GM18505 (cell line): ENCODE results near the gene HOXB8.

Source experiments
- ATAC-seq: cut with Tn5 transposase; IDR thresholded peaks from one replicate; pipeline ENCODE4 v1.9.1; 2021; ENCODE audit not compliant: unreplicated experiment
- POLR2A ChIP-seq: IDR thresholded peaks from 4 replicates; pipeline ENCODE4 v1.6.1; 2011; ENCODE audit warnings: borderline replicate concordance; ENCODE audit not compliant: insufficient read depth, insufficient read length; ENCODE audit errors: extremely low read depth

The HOXB8 gene

GRCh38 chr17:48569674-48570324 is 45.3 kb downstream of the HOXB8 start:
- ATAC-seq, result no peak

GRCh38 chr17:48569240-48569582 is 45.9 kb downstream of the HOXB8 start:
- no peak for TF ChIP-seq POLR2A
- no peak for ATAC-seq

More at GRCh38 chr17:48569674-48570324, 45.3 kb downstream of the HOXB8 start:
- no peak for TF ChIP-seq POLR2A

GRCh38 chr17:48568499-48569239 is 46.4 kb downstream of the HOXB8 start:
- no peak for TF ChIP-seq POLR2A
- ATAC-seq, result no peak

GRCh38 chr17:48567646-48568354 is 47.3 kb downstream of the HOXB8 start:
- no peak for TF ChIP-seq POLR2A

GRCh38 chr17:48567209-48567608 is 47.9 kb downstream of the HOXB8 start:
- TF ChIP-seq POLR2A, result no peak
- ATAC-seq, result no peak

More at GRCh38 chr17:48567646-48568354, 47.3 kb downstream of the HOXB8 start:
- no peak for ATAC-seq

- TF ChIP-seq POLR2A, result no peak
- ATAC-seq, result no peak
These were observed 48.4 kb downstream of the HOXB8 start for GRCh38 chr17:48566717-48567116.

- TF ChIP-seq POLR2A, result no peak
- ATAC-seq, result no peak
These were observed 49.0 kb downstream of the HOXB8 start for GRCh38 chr17:48565925-48566710.

GRCh38 chr17:48565022-48565554 is 50.0 kb downstream of the HOXB8 start:
- no peak for ATAC-seq
- TF ChIP-seq POLR2A, result no peak

GRCh38 chr17:48564188-48565021 is 50.7 kb downstream of the HOXB8 start:
- TF ChIP-seq POLR2A, result no peak
- no peak for ATAC-seq

GRCh38 chr17:48563867-48564187 is 51.3 kb downstream of the HOXB8 start:
- no peak for ATAC-seq
- no peak for TF ChIP-seq POLR2A

- TF ChIP-seq POLR2A, result no peak
- ATAC-seq, result no peak
These were observed 51.7 kb downstream of the HOXB8 start for GRCh38 chr17:48563385-48563838.

GRCh38 chr17:48562934-48563333 is 52.2 kb downstream of the HOXB8 start:
- no peak for TF ChIP-seq POLR2A
- ATAC-seq, result no peak
